ENCODE results near the gene BAAT.
"Not testable (repeated sequence)": the region's sequence is repeated elsewhere in the genome, so short reads cannot be mapped to it uniquely, and the experiment has no call there.

Gene BAAT

DNA sequence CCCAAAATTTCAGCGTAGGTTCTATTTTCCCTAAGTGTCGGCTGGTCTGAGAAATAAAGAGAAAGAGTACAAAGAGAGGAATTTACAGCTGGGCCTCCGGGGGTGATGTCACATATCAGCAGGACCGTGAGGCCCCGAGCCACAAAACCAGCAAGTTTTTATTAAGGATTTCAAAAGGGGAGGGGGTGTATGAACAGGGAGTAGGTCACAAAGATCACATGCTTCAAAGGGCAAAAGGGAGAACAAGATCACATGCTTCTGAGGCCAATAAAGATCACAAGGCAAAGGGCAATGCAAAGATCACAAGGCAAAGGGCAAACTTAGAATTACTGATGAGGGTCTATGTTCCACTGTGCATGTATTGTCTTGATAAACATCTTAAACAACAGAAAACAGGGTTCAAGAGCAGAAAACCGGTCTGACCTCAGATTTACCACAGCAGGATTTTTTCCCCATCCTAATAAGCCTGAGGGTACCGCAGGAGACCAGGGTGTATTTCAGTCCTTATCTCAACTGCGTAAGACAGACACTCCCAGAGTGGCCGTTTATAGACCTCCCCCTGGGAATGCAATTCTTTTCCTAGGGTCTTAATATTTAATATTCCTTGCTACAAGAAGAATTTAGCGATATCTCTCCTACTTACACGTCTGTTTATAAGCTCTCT is at the start of gene BAAT:
Gene BAAT, minus strand, starts transcription at position 134 of the 664 bp plus-strand sequence. CDS start 13,602 bp downstream, outside the sequence.
- DNase-seq, result not testable (repeated sequence)

- no peak for DNase-seq
Observed at GRCh38 chr9:101433229-101433628, 48.4 kb upstream of the BAAT start.

GRCh38 chr9:101432740-101433139 is 47.9 kb upstream of the BAAT start:
- DNase-seq, result no peak

DNA sequence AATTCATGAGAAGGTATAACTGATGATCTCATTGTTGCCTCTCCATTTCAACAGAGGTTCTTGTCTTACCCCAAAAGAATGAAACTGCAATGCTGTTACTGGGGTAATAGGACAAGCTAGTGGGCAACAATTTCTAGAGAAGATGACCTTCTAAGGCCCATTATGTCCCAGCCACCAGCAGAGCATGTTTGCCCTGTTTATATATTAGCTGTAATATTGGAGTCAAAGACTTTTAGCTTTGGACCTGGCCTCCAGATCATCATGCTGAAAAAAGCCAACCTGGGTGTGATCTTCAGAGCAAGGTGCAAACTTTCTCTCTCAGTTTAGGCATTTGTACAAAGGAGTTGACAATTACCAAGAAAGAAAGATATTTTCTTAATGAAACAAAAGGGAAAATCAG is 47.4 kb upstream of the BAAT start:
- DNase-seq, result no peak

DNA sequence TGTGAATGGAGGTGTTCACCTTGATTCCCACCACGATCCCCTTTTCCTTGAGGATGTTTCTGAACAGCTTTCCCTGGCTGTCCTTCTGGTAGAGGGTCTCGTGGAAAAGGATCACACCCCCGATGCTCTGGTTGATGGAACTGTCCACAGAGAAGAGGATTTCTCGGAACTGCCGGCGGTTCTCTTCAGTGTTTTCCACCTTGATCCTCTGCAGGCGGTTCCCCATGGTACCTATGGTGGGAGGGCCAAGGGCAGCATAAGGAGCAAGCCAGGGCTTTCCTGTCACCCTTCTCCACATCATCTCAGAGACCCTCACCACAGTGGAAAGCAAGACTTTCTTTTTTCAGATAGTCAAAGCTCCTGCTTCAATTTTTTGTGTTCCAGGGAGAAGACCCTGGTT is 44.9 kb upstream of the BAAT start:
- no peak for DNase-seq

DNA sequence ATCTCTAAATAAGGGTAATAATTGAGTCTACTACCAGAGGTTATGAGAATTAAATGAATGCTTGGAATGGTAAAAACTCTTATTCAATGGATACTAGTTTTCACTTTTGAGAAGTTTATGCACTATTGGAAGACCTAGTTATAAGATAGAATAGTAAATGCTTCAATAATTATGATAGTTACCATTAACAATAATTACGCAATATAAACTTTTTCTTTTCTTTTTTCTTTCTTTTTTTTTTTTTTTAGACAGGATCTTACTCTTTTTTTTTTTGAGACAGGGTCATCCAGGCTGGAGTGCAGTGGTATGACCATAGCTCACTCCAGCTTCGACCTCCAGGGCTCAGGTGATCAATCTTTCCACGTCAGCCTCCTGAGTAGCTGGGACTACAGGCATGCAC is 44.1 kb upstream of the BAAT start:
- DNase-seq, result no peak

DNA sequence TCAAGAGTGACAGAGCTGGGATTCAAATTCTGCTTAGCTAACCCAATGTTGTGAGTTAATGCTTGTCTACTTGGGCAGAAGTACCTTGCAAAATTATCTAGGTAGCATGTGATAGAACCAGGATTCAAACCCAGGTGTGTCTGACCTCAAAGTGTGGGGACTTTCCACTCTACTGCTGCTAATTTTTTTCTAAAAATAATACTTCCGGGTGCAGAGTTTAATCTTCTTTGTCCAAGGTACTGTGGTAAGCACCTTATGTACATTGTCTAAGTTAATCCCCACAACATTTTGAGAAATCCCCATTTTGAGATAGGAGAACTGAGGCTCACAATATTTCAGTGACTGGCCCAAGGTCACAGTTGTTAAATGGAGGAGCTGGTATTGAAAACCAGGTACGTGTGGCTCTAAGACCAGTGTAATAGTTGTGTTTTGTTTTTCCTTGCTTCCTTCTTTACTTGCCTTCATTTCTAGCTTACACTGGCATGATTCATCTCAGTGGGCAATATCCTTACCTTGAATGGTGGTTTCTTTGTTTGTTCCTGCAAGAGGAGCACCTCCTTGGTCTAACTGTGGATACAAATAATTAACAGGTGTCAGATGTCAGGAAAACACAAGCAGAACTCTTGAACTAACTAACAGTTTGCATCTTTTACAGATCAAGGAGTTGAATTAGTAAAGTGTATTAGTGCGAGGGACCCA is 43.3 kb upstream of the BAAT start:
- no peak for DNase-seq

DNA sequence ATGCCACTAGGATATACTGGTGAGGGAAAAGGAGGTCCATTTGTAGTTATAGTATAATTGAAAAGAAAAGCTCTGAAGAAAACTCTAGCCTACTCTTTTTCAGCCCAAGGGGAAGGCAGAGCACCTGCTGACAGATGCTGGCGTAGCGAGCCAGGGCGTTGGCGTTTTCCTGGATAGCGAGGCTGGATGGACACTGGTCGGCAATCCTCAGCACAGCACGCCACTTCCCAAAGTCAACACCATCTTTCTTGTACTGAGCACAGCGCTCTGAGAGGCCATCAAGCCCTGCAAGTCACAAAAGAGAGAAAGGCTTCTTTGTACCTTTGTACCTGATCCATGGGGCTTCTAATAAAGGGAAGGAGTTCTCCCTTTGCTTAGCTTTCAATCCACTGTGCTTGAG is 42.6 kb upstream of the BAAT start:
- DNase-seq, result no peak

DNA sequence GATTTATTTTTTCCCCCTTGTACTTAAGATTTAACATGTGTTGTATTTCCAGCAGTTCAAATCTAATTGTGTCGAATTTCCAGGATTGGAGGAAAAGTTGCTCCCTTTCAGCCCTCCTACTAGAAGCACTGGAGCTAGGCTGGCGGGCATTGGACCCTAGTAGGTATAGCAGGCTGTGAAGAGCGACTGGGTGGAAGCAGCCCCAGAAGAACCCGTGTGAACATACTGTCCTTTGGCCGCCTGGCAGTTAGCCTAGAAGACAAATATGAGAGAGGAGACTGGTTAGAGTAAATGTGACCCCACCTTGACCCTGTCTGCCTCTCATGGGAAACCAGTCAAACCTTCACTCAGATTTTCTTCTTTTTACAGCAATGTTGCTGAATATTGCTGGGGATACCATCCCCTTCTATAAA is 36.9 kb upstream of the BAAT start:
- DNase-seq, result no peak

- DNase-seq, result no peak
Observed at GRCh38 chr9:101419863-101420262, 35.1 kb upstream of the BAAT start.

DNA sequence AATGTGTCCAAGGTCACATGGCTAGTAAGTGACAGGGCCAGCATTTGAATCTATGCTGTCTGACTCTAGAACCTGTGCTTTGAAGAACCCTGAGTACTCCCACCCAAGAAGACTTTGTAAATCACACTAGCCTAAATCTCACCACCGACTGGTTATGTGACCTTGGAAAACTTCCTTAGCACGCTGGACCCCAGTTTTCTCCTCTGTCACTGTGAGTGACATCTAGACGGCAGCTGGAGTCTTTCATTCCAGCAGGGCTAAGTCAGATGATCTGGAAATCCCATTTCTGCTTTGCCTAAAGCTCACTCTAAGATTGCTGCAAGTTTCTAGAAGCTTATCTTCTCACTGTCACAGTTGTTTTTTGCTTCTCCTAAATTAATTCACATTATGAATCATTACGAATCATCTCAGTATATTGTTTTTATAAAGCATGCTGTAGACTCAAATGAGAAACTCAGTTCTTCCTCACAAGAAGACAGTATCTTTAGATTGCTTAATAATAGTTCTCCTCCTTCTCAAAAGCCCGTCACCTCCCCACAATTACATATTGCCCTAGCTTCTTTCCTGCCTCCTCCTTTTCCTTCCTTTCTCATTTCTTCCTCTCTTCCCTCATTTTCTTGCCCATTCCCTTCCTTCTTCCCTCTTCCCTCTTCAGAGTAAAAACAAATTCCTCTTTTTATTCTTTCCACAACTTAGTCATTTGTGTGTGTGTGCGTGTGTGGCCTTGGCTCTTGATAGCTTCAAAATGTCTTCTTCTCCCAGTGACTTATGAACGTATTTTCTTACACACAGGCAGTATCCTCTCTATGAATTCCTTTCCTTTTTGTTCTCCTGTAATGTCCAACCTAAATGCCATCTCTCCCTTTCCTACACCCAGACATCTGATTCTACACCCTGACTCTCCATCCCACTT is 34.0 kb upstream of the BAAT start:
- DNase-seq, result no peak

DNA sequence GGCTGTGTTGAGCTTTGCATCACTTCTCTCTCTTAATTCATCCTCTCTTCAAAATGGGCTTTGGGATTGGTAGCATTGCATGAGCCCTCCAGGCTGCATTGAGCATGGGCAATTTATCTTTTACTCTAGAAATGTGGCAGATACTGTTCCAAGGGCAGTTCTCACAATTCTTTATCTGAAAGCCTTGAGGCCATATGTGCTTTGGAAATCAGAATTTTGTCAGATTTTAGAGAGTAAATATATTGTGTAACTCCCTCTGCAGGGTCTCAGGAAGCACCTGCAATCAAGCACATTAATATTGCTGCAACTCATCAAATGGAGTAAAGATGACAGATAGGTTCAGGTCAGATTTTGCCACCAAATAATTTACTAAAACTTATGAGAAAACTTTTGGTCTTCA is 33.2 kb upstream of the BAAT start:
- DNase-seq, result no peak

- no peak for DNase-seq
Observed at GRCh38 chr9:101417389-101417788, 32.6 kb upstream of the BAAT start.

GRCh38 chr9:101415578-101415977 is 30.8 kb upstream of the BAAT start:
- DNase-seq, result no peak

DNA sequence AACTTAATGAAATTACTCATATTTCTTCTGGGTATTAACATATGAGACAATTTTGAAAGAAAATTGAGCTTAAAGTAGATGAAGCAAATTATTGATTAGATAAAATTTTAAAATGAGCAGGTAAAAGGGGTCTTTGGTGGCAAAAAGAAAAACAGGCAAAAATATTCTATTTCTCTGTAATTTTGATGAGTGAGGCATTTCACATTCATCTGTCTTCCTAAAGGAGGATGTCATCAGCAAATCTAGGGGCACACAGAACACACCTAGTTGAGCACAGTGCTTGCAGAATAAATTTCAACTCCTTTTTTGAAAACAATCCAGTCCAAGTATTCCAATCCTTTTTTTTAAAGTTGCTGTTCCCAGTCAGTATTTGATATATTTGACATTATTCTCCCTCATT is 30.0 kb upstream of the BAAT start:
- no peak for DNase-seq

DNA sequence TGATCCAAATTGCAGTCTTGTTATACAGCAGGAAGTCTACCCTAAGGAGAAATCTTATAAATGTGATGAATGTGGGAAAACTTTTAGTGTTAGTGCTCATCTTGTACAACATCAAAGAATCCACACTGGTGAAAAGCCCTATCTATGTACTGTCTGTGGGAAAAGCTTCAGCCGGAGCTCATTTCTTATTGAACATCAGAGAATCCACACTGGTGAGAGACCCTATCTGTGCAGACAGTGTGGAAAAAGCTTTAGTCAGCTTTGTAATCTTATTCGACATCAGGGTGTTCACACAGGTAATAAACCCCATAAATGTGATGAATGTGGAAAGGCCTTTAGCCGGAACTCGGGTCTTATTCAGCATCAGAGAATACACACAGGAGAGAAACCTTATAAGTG is 24.3 kb upstream of the BAAT start:
- no peak for DNase-seq

DNA sequence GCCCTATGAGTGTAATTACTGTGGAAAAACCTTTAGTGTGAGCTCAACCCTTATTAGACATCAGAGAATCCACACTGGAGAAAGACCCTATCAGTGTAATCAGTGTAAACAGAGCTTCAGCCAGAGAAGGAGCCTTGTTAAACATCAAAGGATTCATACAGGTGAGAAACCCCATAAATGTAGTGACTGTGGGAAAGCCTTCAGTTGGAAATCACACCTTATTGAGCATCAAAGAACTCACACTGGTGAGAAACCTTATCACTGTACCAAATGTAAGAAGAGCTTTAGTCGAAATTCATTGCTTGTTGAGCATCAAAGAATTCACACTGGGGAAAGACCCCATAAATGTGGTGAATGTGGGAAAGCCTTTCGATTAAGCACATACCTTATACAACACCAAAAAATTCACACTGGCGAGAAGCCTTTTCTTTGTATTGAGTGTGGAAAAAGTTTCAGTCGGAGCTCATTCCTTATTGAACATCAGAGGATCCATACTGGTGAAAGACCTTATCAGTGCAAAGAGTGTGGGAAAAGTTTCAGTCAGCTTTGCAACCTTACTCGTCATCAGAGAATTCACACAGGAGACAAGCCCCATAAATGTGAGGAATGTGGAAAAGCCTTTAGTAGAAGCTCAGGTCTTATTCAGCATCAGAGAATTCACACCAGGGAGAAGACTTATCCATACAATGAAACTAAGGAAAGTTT is 23.7 kb upstream of the BAAT start:
- no peak for DNase-seq

- no peak for DNase-seq
Observed at GRCh38 chr9:101403516-101404285, 18.9 kb upstream of the BAAT start.

- DNase-seq, result no peak
Observed at GRCh38 chr9:101400120-101400519, 15.3 kb upstream of the BAAT start.

DNA sequence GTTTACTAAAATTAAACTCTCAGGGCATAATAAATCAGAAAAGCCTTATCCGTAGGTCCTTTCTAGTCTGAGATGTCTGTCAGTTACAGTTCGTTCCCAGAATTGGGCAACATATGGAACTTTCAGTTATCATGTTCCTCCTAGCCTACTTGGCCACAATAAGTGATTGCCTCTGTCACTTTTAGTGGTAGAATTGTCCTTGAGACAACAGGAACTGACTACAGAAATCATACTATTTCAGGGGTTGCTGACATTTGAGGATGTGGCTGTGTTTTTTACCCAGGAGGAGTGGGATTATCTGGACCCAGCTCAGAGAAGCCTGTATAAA is 14.8 kb upstream of the BAAT start:
- DNase-seq, result no peak

DNA sequence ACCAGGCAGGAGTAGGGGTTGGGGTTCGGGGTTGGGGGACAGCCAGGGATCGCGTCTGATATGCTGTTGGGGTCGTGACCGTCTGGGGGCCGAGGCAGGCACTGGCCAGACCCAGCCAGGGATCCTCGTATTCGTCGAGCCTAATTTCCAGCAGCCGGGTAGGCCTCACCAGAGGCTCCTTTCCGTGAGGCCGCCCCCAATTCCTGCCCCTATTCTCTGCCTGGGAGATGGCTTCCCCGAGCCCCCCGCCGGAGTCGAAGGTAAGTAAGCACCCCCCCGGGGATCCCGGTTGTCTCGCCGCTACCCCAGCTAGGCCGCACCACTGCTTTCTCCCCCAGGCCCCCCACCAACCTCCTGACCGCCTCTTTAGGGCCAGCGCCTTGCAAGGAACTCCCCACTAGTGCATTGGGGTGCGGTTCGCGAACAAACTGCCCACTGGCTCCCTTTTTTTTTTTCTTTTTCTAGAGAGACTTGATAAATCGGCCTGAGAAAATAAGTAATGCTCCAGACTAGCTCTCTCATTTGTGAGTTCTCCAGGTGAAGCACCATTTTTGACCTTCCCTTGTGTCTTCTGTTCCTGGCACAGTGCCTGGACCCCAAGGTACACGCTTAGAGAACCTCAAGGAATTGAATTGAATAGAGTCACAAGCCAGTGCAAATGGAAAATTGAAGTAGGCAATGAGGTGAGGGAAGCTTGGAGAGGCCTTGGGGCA is 14.3 kb upstream of the BAAT start:
- no peak for DNase-seq
